ENCODE measurements around the gene AGRN. TPM values are rescaled to one million over a fixed set of nuclear protein-coding genes. Genes with fewer than 3 reads are reported as not detected.
A peak's percentile ranks its signal among the peaks of the same experiment; 100 is the strongest.

AGRN gene
- total RNA-seq, 1 experiment from 2014 or later: 175 TPM

- Histone ChIP-seq H3K27me3 (ENCODE audit: insufficient read depth, low read length) (no peaks in the 10 kb centered on the region; the same call in 1 of the 2 replicates), H3K9ac (ENCODE audit: extremely low read depth, insufficient read length, low read length) (no peak overlapping the region), H2BK12ac (ENCODE audit: insufficient read length, low read depth, low read length) (no peak overlapping the region), H4K91ac (ENCODE audit: insufficient read length, low read depth, low read length) (no peak overlapping the region), H3K79me2 (ENCODE audit: insufficient read depth, low read length) (no peaks in the 10 kb centered on the region), H2AFZ (ENCODE audit: low read length) (no peak overlapping the region), H2BK15ac (ENCODE audit: low read depth, low read length) (no peak overlapping the region), H3K4me2 (ENCODE audit: insufficient read depth, insufficient read length, low read length) (no peak overlapping the region), H4K8ac (replicated peaks; ENCODE audit: insufficient read length, low read depth, low read length) (no peak overlapping the region), H2AK5ac (ENCODE audit: insufficient read length, low read length) (no peak overlapping the region), H3T11ph (ENCODE audit: low read length) (no peak overlapping the region), H2BK5ac (ENCODE audit: insufficient read length, low read length) (no peak overlapping the region), H3K4me1 (ENCODE audit: insufficient read depth, low read length) (no peaks in the 10 kb centered on the region), H3K9me3 (ENCODE audit: control insufficient read depth, low read depth, low read length) (no peaks in the 10 kb centered on the region), H4K20me1 (ENCODE audit: control insufficient read depth, insufficient read depth, insufficient read length) (peaks cover 3% of the 10 kb centered on the region), H3K14ac (ENCODE audit: insufficient read depth, low read length) (no peak overlapping the region; the same call in 1 of the 2 replicates), H3K56ac (ENCODE audit: insufficient read length, low read depth, low read length) (no peak overlapping the region), H2BK120ac (ENCODE audit: low read depth, low read length, poor library complexity, severe bottlenecking) (no peak overlapping the region), H3K4ac (ENCODE audit: low read depth, low read length) (no peak overlapping the region), H3K18ac (ENCODE audit: insufficient read length, low read depth, low read length) (no peak overlapping the region), H4K5ac (ENCODE audit: insufficient read length, low read depth, low read length) (no peak overlapping the region), H3K23ac (ENCODE audit: insufficient read length, low read depth, low read length) (no peak overlapping the region), H3K27ac (ENCODE audit: insufficient read length, low read depth, low read length) (no peak overlapping the region), H3K23me2 (ENCODE audit: insufficient read length, low read depth, low read length, poor library complexity, severe bottlenecking) (peaks cover 4% of the 10 kb centered on the region), H3K79me1 (ENCODE audit: insufficient read depth, low read depth, low read length, poor library complexity, severe bottlenecking) (no peaks in the 10 kb centered on the region), H2BK20ac (ENCODE audit: low read depth, low read length, poor library complexity, severe bottlenecking) (no peak overlapping the region)
- DNase-seq: peak; percentile 85
- Mint-ChIP-seq H3K27me3 (ENCODE audit: low read depth) (peaks cover 40% of the 10 kb centered on the region), H3K27ac (no peak overlapping the region), H3K4me3 (no peak overlapping the region), H3K4me1 (peaks cover 7 to 15% of the 10 kb centered on the region in 2 experiments), H3K36me3 (ENCODE audit: insufficient read depth in 1 of 3, low read depth in 3 of 3) (peaks cover 7 to 42% (median 36%) of the 10 kb centered on the region in 3 experiments), H3K9me3 (no peaks in the 10 kb centered on the region; a peak in 1 of 5 replicates)
- WGBS (ENCODE audit: extremely low coverage, insufficient read length, low lambda C conversion rate): no CpG with 5 or more reads among the region's 60 CpGs
- TF ChIP-seq CTCF (conservative IDR thresholded peaks at IDR 0.05): no peak
These were observed 21.2 kb downstream of the AGRN start for GRCh38 chr1:1041092-1041523.

All from H9 (cell line).